Keratinocyte (primary cell): ENCODE data around the gene SEC22A. TPM values are rescaled to one million over a fixed set of nuclear protein-coding genes. Genes with fewer than 3 reads are reported as not detected.

ENCODE experiments used
- DNase-seq: peaks from one replicate; pipeline ENCODE4 v3.0.0-alpha.2; 2011; ENCODE audit warnings: low read depth, missing footprints, low spot score
- FAIRE-seq: peaks from 2 replicates; lab custom pipeline; 2011; peaks lifted over from hg19 to GRCh38; lab: Jason Lieb, UNC
- H2AFZ ChIP-seq: 2 replicates; pipeline ENCODE4 v1.6.0; 2012; ENCODE audit warnings: low read length, control low read depth, inconsistent platforms; ENCODE audit not compliant: control insufficient read depth
- H3K27ac ChIP-seq: 2 replicates; pipeline ENCODE4 v1.5.1; 2011; ENCODE audit warnings: low read length; ENCODE audit not compliant: control insufficient read depth, insufficient read depth
- H3K27me3 ChIP-seq: 3 replicates; pipeline ENCODE4 v1.6.0; 2011; ENCODE audit warnings: low read length; ENCODE audit not compliant: control insufficient read depth, insufficient read depth; ENCODE audit errors: extremely low read depth
- H3K36me3 ChIP-seq, 2 experiments: 2 replicates in 1 of 2; 3 replicates in 1 of 2; pipeline ENCODE4 v1.5.1; 2011; ENCODE audit warnings: low read length in 2 of 2, mild to moderate bottlenecking in 1 of 2; ENCODE audit not compliant: control insufficient read depth in 2 of 2, insufficient read depth in 2 of 2; ENCODE audit errors: extremely low read depth in 1 of 2
- H3K4me1 ChIP-seq: 3 replicates; pipeline ENCODE4 v1.5.1; 2011; ENCODE audit warnings: low read length; ENCODE audit not compliant: control insufficient read depth, insufficient read depth; ENCODE audit errors: extremely low read depth
- H3K4me2 ChIP-seq: 3 replicates; pipeline ENCODE4 v1.6.0; 2011; ENCODE audit warnings: low read depth, low read length; ENCODE audit not compliant: control insufficient read depth, insufficient read depth; ENCODE audit errors: extremely low read depth
- H3K4me3 ChIP-seq, 3 experiments: fragments of 200-600 bp in 1 of 3; sonication (generic) in 1 of 3; 2 replicates in 2 of 3; 3 replicates in 1 of 3; pipeline ENCODE4 v1.5.1; 2011 to 2016; ENCODE audit warnings: low read length in 3 of 3, mild to moderate bottlenecking in 3 of 3, control low read depth in 2 of 3, inconsistent platforms in 1 of 3, low read depth in 1 of 3, mixed read lengths in 1 of 3, mixed run types in 1 of 3, moderate library complexity in 1 of 3; ENCODE audit not compliant: control insufficient read depth in 2 of 3, insufficient read depth in 2 of 3; ENCODE audit errors: extremely low read depth in 1 of 3
- H3K79me2 ChIP-seq: 2 replicates; pipeline ENCODE4 v1.6.0; 2012; ENCODE audit warnings: low read length; ENCODE audit not compliant: control insufficient read depth, insufficient read depth
- H3K9ac ChIP-seq: 3 replicates; pipeline ENCODE4 v1.6.0; 2011; ENCODE audit warnings: low read length; ENCODE audit not compliant: control insufficient read depth, insufficient read depth; ENCODE audit errors: extremely low read depth
- H3K9me1 ChIP-seq: 3 replicates; pipeline ENCODE4 v1.6.0; 2011; ENCODE audit warnings: low read length; ENCODE audit not compliant: control insufficient read depth, insufficient read depth; ENCODE audit errors: extremely low read depth
- H3K9me3 ChIP-seq: 2 replicates; pipeline ENCODE4 v1.5.1; 2012; ENCODE audit warnings: low read depth, low read length; ENCODE audit not compliant: control insufficient read depth
- H4K20me1 ChIP-seq: 3 replicates; pipeline ENCODE4 v1.6.0; 2011; ENCODE audit warnings: low read length; ENCODE audit not compliant: control insufficient read depth, insufficient read depth; ENCODE audit errors: extremely low read depth
- EZH2 ChIP-seq: IDR thresholded peaks from one replicate; pipeline ENCODE4 v1.6.1; 2012; ENCODE audit warnings: inconsistent platforms, mild to moderate bottlenecking, low read length, moderate library complexity
- dilution Hi-C: fragments of 300-500 bp; cut with MboI; formaldehyde crosslinking; loops from one replicate; pipeline ENCODE4 v1.7.0; 2020; ENCODE audit warnings: low sequenced_read_pairs; ENCODE audit not compliant: extremely low pct_ligation_motif_present
- polyA plus RNA-seq, 5 experiments: library from polyadenylated mRNA; depleted of rRNA in 3 of 5; stranded (reverse) in 3 of 5; stranded (forward) in 1 of 5; unstranded in 1 of 5; fragments of >200 nt; gene quantifications; 1 replicate in 1 of 5; 2 replicates in 3 of 5; 3 replicates in 1 of 5; pipeline versions ENCODE4 v1.2.1 to v1.2.3, GENCODE V29; 2011 to 2012; ENCODE audit warnings: missing spikeins in 2 of 5, low read depth in 1 of 5, low replicate concordance in 1 of 5
- TF ChIP-seq, protein P1 (sequence below), 3 experiments: IDR thresholded peaks in 1 of 3; conservative IDR thresholded peaks in 1 of 3; optimal IDR thresholded peaks in 1 of 3; 2 replicates in 2 of 3; 3 replicates in 1 of 3; pipeline versions ENCODE3 to v1.5.1; 2011; ENCODE audit warnings: low read length in 3 of 3, mild to moderate bottlenecking in 3 of 3, moderate library complexity in 2 of 3, control low read depth in 1 of 3, inconsistent platforms in 1 of 3; ENCODE audit not compliant: insufficient read depth in 2 of 3; ENCODE audit errors: extremely low read depth in 1 of 3

SEC22A gene
- polyA plus RNA-seq, 1 donor (not counting 4 experiments of a cell fraction or from before 2014, with no cell fraction given): 32.9 TPM

DNA sequence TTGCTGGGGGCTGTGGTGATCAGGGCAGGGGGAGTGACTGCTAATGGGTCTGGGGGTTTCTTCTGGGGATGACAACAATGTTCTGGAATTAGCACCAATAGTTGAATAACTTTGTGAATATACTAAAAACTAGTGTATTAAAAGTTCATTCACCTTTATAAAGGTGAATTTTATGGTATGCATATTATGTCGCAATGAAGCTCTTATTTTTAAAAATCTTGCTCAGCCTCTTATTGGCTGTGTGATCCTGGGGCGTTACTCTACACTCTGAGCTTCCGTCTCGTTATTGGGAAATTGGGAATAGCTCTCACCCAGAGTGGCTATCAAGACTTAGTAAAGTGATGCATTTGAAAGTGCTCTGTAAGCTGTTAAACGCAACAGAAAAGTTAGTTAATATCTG is 105.3 kb downstream of the SEC22A start:
- Histone ChIP-seq H3K9me1 (no peaks in the 10 kb centered on the region), H3K27me3 (peaks cover 11% of the 10 kb centered on the region), H3K4me3 (no peak overlapping the region), H3K4me1 (no peaks in the 10 kb centered on the region), H3K27ac (no peak overlapping the region), H2AFZ (no peak overlapping the region), H3K9me3 (no peaks in the 10 kb centered on the region), H4K20me1 (peaks cover 3% of the 10 kb centered on the region), H3K36me3 (no peaks in the 10 kb centered on the region), H3K9ac (no peak overlapping the region), H3K79me2 (no peaks in the 10 kb centered on the region), H3K4me2 (no peak overlapping the region)
- TF ChIP-seq, protein P1, sequence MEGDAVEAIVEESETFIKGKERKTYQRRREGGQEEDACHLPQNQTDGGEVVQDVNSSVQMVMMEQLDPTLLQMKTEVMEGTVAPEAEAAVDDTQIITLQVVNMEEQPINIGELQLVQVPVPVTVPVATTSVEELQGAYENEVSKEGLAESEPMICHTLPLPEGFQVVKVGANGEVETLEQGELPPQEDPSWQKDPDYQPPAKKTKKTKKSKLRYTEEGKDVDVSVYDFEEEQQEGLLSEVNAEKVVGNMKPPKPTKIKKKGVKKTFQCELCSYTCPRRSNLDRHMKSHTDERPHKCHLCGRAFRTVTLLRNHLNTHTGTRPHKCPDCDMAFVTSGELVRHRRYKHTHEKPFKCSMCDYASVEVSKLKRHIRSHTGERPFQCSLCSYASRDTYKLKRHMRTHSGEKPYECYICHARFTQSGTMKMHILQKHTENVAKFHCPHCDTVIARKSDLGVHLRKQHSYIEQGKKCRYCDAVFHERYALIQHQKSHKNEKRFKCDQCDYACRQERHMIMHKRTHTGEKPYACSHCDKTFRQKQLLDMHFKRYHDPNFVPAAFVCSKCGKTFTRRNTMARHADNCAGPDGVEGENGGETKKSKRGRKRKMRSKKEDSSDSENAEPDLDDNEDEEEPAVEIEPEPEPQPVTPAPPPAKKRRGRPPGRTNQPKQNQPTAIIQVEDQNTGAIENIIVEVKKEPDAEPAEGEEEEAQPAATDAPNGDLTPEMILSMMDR (optimal IDR thresholded peaks at IDR 0.05 in 1 of 3, IDR thresholded peaks at IDR 0.05 in 1 of 3, conservative IDR thresholded peaks at IDR 0.05 in 1 of 3; ENCODE audit: extremely low read depth in 1 of 3, insufficient read depth in 2 of 3, low read length in 3 of 3): no peak
- TF ChIP-seq EZH2: no peak
- FAIRE-seq (no peak), DNase-seq (no peak)
- dilution Hi-C loops: no loop called here

DNA sequence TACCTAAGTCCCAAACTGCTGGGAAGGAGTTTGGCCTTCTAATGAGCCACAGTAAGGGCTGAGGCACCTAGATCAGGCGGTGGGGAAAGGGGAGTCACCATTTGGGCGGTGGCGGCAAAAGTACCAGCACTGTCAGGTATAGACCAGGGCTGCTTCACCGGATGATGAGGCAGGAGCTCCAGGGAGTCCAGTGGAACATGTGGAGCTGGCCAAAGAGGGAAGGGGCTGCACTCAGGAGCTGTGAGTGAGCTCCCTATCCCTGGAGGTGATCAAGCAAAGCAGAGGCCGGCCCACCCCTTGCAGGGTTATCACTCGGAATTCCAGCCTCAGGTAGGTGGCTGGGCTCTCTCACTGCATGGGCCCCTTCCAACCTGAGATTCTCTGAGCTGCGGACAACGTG is 108.4 kb downstream of the SEC22A start:
- Histone ChIP-seq H3K27ac (no peak overlapping the region), H3K4me1 (no peaks in the 10 kb centered on the region), H3K9me3 (no peaks in the 10 kb centered on the region), H3K4me2 (no peak overlapping the region), H3K79me2 (no peaks in the 10 kb centered on the region), H3K9ac (no peak overlapping the region), H4K20me1 (peaks cover 3% of the 10 kb centered on the region), H2AFZ (no peak overlapping the region), H3K9me1 (no peaks in the 10 kb centered on the region), H3K36me3 (no peaks in the 10 kb centered on the region), H3K27me3 (peaks cover 27% of the 10 kb centered on the region), H3K4me3 (no peak overlapping the region)
- FAIRE-seq: no peak
- dilution Hi-C loops: no loop called here
- TF ChIP-seq EZH2: no peak
- DNase-seq: no peak

DNA sequence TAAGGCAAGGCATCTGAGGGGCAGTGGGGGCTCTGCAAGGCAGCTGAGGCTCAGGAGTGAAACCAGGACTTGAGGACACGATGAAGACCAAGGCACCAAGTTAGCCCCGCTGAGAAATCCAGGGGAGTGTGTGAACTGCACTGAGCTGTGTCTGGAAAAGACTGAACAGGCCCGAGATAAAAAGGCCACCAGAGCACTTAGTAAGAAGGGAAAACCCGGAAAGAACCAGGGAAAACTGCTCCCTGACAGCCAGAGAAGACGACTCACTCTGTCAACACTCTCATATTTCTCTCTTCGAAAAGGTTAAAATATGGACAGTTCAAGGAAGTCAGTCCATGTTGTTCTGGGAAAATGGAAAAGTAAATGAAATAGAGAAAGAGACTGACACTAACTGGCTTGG is 109.0 kb downstream of the SEC22A start:
- H3K9me3 ChIP-seq: no peaks in the 10 kb centered on the region
- FAIRE-seq: no peak
- H3K27ac ChIP-seq: no peak overlapping the region

More for the DNA sequence above, 109.0 kb downstream of the SEC22A start:
- Histone ChIP-seq H3K79me2 (no peaks in the 10 kb centered on the region), H2AFZ (no peak overlapping the region), H4K20me1 (peaks cover 3% of the 10 kb centered on the region), H3K27me3 (peaks cover 27% of the 10 kb centered on the region), H3K4me1 (no peaks in the 10 kb centered on the region), H3K4me3 (no peak overlapping the region), H3K4me2 (no peak overlapping the region), H3K9me1 (no peaks in the 10 kb centered on the region), H3K9ac (no peak overlapping the region), H3K36me3 (no peaks in the 10 kb centered on the region)
- dilution Hi-C loops: no loop called here
- DNase-seq: no peak
- no peak for TF ChIP-seq EZH2
- TF ChIP-seq, protein P1 (optimal IDR thresholded peaks at IDR 0.05 in 1 of 3, IDR thresholded peaks at IDR 0.05 in 1 of 3, conservative IDR thresholded peaks at IDR 0.05 in 1 of 3; ENCODE audit: extremely low read depth in 1 of 3, insufficient read depth in 2 of 3, low read length in 3 of 3): no peak
